ENCODE results near the gene KLF18.
"Not testable (repeated sequence)": the region's sequence is repeated elsewhere in the genome, so short reads cannot be mapped to it uniquely, and the experiment has no call there.

The KLF18 gene

GRCh38 chr1:44147582-44147981 is 6.2 kb upstream of the KLF18 start:
- Histone ChIP-seq H3K27ac (ENCODE audit: low read depth, low read length) (no peak overlapping the region), H3K4me3 (ENCODE audit: low read depth, low read length) (no peak overlapping the region), H3K9ac (ENCODE audit: low read depth, low read length) (no peak overlapping the region), H3K36me3 (ENCODE audit: control insufficient read depth, insufficient read depth, low read length) (no peaks in the 10 kb centered on the region), H3K9me3 (ENCODE audit: control insufficient read depth, insufficient read depth, low read length) (peaks cover 6% of the 10 kb centered on the region; the same call in 1 of the 2 replicates), H3K4me1 (ENCODE audit: control insufficient read depth, insufficient read depth, low read length) (peaks cover 6% of the 10 kb centered on the region), H3K27me3 (ENCODE audit: control insufficient read depth, insufficient read depth, low read length) (no peaks in the 10 kb centered on the region)

DNA sequence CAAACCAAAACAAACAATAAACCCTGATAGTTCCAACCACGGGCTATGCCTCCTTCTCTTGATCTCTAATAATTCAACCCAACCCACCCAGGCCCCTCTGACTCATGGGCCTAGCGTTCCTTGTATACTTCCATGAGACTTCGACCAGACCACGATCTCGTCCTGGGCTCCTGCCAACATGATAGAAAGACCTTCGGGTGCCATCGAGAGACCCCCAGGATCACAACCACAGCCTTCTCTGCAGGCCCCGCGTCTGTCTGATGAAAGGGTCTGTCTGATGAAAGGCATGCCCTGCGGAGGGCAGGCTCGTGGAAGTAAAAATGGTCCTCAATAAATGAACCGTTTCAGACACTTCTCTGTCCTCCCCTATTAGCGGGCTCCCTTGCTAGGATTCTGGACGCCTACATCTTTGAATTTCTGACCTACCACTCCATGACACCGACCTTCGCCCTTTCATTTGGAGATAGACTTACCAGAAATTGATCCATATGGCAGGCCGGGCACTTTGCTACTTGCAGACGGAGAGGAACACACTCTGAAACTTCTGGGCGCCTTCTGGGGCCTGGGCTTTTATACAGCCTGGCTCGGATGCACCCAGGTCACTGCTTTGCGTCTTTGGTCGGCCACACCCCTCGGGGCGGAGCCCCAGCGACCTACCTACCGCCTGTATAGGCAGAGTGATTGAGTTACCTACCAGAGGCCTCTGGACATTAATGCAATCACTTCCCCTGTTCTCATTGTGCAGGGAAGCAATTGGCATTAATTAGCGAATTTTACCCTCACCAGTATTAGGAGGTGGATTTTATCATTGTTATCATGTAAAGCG is 5.3 kb upstream of the KLF18 start:
- H3K4me1 ChIP-seq (ENCODE audit: control insufficient read depth, insufficient read depth, low read length): peaks cover 6% of the 10 kb centered on the region
- H3K27ac ChIP-seq (ENCODE audit: low read depth, low read length): no peak overlapping the region
- H3K27me3 ChIP-seq (ENCODE audit: control insufficient read depth, insufficient read depth, low read length): no peaks in the 10 kb centered on the region
- no peaks in the 10 kb centered on the region for H3K36me3 ChIP-seq (ENCODE audit: control insufficient read depth, insufficient read depth, low read length)
- H3K4me3 ChIP-seq (ENCODE audit: low read depth, low read length): no peak overlapping the region
- no peak overlapping the region for H3K9ac ChIP-seq (ENCODE audit: low read depth, low read length)
- H3K9me3 ChIP-seq (ENCODE audit: control insufficient read depth, insufficient read depth, low read length): peaks cover 6% of the 10 kb centered on the region; the same call in 1 of the 2 replicates

DNA sequence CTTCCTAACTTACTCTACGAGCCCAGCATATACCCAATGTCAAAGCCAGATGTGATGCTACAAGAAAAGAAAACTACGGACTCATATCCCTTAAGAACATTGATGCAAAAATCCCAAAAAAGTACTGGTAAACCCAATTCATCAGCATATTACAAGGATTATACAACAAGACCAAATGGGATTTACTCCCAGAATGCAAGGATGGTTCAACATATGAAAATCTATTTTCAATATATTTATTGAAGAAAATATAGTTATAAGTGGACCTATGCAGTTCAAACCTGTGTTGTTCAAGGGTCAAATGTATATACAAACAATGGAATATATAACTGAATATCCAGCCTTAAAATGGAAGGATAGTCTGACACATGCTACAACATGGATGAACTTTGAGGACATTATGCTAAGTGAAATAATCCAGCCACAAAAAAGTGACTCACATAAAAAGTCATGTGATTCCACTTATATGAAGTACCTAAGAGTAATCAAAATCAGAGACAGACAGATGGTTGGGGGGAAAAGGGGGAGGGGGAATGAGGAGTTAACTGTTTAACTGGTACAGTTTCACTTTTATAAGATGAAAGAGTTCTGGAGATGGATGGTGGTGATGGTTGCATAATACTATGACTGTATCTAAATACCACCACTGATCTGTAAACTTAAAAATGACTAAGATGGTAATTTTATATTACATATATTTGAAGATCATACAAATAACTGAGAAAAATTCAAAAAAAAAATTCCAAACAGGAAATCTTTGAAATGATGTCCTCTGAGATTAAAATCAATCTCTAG is 3.7 kb upstream of the KLF18 start:
- Histone ChIP-seq H3K4me1 (ENCODE audit: control insufficient read depth, insufficient read depth, low read length) (no peaks in the 10 kb centered on the region), H3K9ac (ENCODE audit: low read depth, low read length) (no peak overlapping the region), H3K27ac (ENCODE audit: low read depth, low read length) (no peak overlapping the region), H3K36me3 (ENCODE audit: control insufficient read depth, insufficient read depth, low read length) (no peaks in the 10 kb centered on the region), H3K27me3 (ENCODE audit: control insufficient read depth, insufficient read depth, low read length) (no peaks in the 10 kb centered on the region), H3K4me3 (ENCODE audit: low read depth, low read length) (no peak overlapping the region), H3K9me3 (ENCODE audit: control insufficient read depth, insufficient read depth, low read length) (peaks cover 6% of the 10 kb centered on the region; the same call in 1 of the 2 replicates)

DNA sequence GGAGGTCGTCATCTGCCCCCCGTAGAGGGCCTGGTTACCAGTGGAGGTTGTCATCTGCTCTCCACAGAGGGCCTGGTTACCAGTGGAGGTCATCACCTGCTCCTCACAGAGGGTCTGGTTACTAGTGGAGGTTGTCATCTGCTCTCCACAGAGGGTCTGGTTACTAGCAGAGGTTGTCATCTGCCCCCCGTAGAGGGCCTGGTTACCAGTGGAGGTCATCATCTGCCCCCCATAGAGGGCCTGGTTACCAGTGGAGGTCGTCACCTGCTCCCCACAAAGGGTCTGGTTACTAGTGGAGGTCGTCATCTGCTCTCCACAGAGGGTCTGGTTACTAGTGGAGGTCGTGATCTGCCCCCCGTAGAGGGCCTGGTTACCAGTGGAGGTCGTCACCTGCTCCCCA is 1.9 kb downstream of the KLF18 start:
- H3K9ac ChIP-seq (ENCODE audit: low read depth, low read length); H3K36me3 ChIP-seq (ENCODE audit: control insufficient read depth, insufficient read depth, low read length); H3K4me1 ChIP-seq (ENCODE audit: control insufficient read depth, insufficient read depth, low read length); H3K9me3 ChIP-seq (ENCODE audit: control insufficient read depth, insufficient read depth, low read length); H3K27me3 ChIP-seq (ENCODE audit: control insufficient read depth, insufficient read depth, low read length); H3K4me3 ChIP-seq (ENCODE audit: low read depth, low read length); H3K27ac ChIP-seq (ENCODE audit: low read depth, low read length): not testable (repeated sequence)

DNA sequence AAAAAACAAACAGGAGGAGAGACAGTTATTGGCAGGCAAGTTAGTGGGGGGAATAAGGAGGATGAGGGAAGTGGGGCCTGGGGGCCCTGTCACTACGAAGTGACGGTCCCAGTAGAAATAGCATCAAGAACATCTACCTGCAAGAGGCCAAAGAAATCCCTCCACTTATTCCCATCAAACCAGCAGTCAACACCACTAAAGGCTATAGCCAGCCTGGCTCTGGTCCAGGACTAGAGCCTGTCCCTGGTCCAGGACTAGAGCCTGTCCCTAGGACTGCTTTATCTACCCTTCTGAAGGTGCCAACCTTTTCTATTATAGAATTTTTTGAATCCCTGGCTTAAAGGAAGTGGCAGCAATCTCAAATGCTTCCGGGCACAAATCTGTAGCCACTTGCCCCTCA is 3.2 kb downstream of the KLF18 start:
- no peak overlapping the region for H3K9ac ChIP-seq (ENCODE audit: low read depth, low read length)
- H3K4me1 ChIP-seq (ENCODE audit: control insufficient read depth, insufficient read depth, low read length): no peaks in the 10 kb centered on the region
- no peaks in the 10 kb centered on the region for H3K36me3 ChIP-seq (ENCODE audit: control insufficient read depth, insufficient read depth, low read length)
- no peaks in the 10 kb centered on the region for H3K27me3 ChIP-seq (ENCODE audit: control insufficient read depth, insufficient read depth, low read length)
- no peak overlapping the region for H3K27ac ChIP-seq (ENCODE audit: low read depth, low read length)
- H3K9me3 ChIP-seq (ENCODE audit: control insufficient read depth, insufficient read depth, low read length): no peaks in the 10 kb centered on the region
- H3K4me3 ChIP-seq (ENCODE audit: low read depth, low read length): no peak overlapping the region

DNA sequence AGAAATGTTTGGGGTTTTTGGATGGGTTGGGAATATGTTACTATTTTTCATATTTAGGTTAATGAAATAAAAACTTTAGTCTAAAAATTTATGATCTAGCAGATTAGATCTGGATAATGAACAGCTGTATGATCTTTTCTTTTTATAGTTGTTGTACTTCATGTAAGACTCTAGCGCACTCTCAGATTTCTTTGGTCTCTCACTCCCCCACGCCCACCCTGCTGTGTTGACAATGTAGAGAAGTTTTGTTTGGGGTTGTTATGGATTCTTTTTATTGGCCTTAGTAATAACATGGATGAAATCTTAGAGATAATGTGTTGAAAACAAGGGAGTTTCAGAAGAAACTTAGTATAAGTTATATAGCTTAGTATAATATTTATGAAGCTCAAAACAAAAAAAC is 5.5 kb downstream of the KLF18 start:
- Histone ChIP-seq H3K4me3 (ENCODE audit: low read depth, low read length) (no peak overlapping the region), H3K4me1 (ENCODE audit: control insufficient read depth, insufficient read depth, low read length) (no peaks in the 10 kb centered on the region), H3K36me3 (ENCODE audit: control insufficient read depth, insufficient read depth, low read length) (no peaks in the 10 kb centered on the region), H3K27ac (ENCODE audit: low read depth, low read length) (no peak overlapping the region), H3K9me3 (ENCODE audit: control insufficient read depth, insufficient read depth, low read length) (no peaks in the 10 kb centered on the region), H3K27me3 (ENCODE audit: control insufficient read depth, insufficient read depth, low read length) (no peaks in the 10 kb centered on the region), H3K9ac (ENCODE audit: low read depth, low read length) (no peak overlapping the region)

GRCh38 chr1:44134071-44134920 is 7.1 kb downstream of the KLF18 start:
- H3K36me3 ChIP-seq (ENCODE audit: control insufficient read depth, insufficient read depth, low read length): no peaks in the 10 kb centered on the region
- no peak overlapping the region for H3K9ac ChIP-seq (ENCODE audit: low read depth, low read length)
- no peak overlapping the region for H3K27ac ChIP-seq (ENCODE audit: low read depth, low read length)
- H3K9me3 ChIP-seq (ENCODE audit: control insufficient read depth, insufficient read depth, low read length): no peaks in the 10 kb centered on the region
- no peaks in the 10 kb centered on the region for H3K27me3 ChIP-seq (ENCODE audit: control insufficient read depth, insufficient read depth, low read length)
- no peaks in the 10 kb centered on the region for H3K4me1 ChIP-seq (ENCODE audit: control insufficient read depth, insufficient read depth, low read length)
- no peak overlapping the region for H3K4me3 ChIP-seq (ENCODE audit: low read depth, low read length)

DNA sequence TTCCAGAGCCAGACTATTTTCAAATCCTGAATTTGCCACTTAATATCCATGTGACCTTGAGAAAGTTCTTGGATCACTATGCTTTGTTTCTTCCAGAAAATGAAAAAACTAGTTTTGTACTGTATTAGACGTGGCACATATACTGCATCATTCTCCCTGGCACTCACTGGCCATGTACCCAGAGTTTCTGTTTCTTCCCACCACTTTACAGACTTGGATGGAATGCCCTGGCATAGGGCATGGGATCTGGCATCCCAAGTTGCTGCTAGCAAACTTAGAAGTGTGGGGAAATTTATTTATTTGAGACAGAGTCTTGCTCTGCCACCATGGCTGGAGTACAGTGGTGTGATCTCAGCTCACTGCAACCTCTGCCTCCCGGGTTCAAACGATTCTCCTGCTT is 10.0 kb downstream of the KLF18 start:
- Histone ChIP-seq H3K27me3 (ENCODE audit: control insufficient read depth, insufficient read depth, low read length) (no peaks in the 10 kb centered on the region), H3K36me3 (ENCODE audit: control insufficient read depth, insufficient read depth, low read length) (no peaks in the 10 kb centered on the region), H3K9ac (ENCODE audit: low read depth, low read length) (no peak overlapping the region), H3K4me1 (ENCODE audit: control insufficient read depth, insufficient read depth, low read length) (no peaks in the 10 kb centered on the region), H3K27ac (ENCODE audit: low read depth, low read length) (no peak overlapping the region), H3K4me3 (ENCODE audit: low read depth, low read length) (no peak overlapping the region), H3K9me3 (ENCODE audit: control insufficient read depth, insufficient read depth, low read length) (no peaks in the 10 kb centered on the region)

GRCh38 chr1:44129616-44130500 is 11.6 kb downstream of the KLF18 start:
- H3K9me3 ChIP-seq (ENCODE audit: control insufficient read depth, insufficient read depth, low read length): no peaks in the 10 kb centered on the region
- H3K27me3 ChIP-seq (ENCODE audit: control insufficient read depth, insufficient read depth, low read length): no peaks in the 10 kb centered on the region
- no peaks in the 10 kb centered on the region for H3K36me3 ChIP-seq (ENCODE audit: control insufficient read depth, insufficient read depth, low read length)
- no peaks in the 10 kb centered on the region for H3K4me1 ChIP-seq (ENCODE audit: control insufficient read depth, insufficient read depth, low read length)
- no peak overlapping the region for H3K4me3 ChIP-seq (ENCODE audit: low read depth, low read length)
- H3K9ac ChIP-seq (ENCODE audit: low read depth, low read length): no peak overlapping the region
- no peak overlapping the region for H3K27ac ChIP-seq (ENCODE audit: low read depth, low read length)

DNA sequence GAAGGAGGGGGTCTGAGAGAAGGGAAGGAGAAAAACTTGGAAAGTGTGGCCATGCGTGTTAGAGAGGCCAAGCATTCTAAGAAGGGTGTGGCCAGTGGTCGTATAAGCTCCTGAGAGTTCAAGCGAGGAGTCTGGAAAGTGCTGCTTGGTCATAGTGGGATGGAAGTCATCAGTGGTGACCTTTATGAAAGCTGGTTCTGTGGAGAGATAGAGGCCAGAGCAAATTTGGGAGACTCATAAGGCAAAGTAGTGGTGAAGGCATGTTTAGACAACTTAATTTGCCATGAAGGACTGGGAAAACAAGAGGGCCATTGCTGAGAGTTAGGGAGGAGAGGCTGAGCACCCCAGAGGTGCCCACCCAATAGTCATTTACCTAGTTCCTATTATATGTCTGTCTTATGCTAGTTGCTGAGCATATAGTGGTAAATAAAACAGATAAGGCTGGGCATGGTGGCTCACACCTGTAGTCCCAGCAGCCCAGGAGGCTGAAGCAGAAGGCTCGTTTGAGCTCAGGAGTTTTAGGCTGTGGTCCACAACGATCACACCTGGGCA is 21.0 kb downstream of the KLF18 start:
- no peak overlapping the region for H3K27ac ChIP-seq (ENCODE audit: low read depth, low read length)
- no peaks in the 10 kb centered on the region for H3K9me3 ChIP-seq (ENCODE audit: control insufficient read depth, insufficient read depth, low read length)
- no peaks in the 10 kb centered on the region for H3K36me3 ChIP-seq (ENCODE audit: control insufficient read depth, insufficient read depth, low read length)
- no peaks in the 10 kb centered on the region for H3K27me3 ChIP-seq (ENCODE audit: control insufficient read depth, insufficient read depth, low read length)
- H3K9ac ChIP-seq (ENCODE audit: low read depth, low read length): no peak overlapping the region
- H3K4me3 ChIP-seq (ENCODE audit: low read depth, low read length): no peak overlapping the region
- peaks cover 11% of the 10 kb centered on the region for H3K4me1 ChIP-seq (ENCODE audit: control insufficient read depth, insufficient read depth, low read length)
